GM21529 (cell line): ENCODE data around the gene SLC7A6.

Experiments
- ATAC-seq: cut with Tn5 transposase; IDR thresholded peaks from one replicate; pipeline ENCODE4 v1.9.1; 2021; ENCODE audit not compliant: unreplicated experiment

Gene SLC7A6

DNA sequence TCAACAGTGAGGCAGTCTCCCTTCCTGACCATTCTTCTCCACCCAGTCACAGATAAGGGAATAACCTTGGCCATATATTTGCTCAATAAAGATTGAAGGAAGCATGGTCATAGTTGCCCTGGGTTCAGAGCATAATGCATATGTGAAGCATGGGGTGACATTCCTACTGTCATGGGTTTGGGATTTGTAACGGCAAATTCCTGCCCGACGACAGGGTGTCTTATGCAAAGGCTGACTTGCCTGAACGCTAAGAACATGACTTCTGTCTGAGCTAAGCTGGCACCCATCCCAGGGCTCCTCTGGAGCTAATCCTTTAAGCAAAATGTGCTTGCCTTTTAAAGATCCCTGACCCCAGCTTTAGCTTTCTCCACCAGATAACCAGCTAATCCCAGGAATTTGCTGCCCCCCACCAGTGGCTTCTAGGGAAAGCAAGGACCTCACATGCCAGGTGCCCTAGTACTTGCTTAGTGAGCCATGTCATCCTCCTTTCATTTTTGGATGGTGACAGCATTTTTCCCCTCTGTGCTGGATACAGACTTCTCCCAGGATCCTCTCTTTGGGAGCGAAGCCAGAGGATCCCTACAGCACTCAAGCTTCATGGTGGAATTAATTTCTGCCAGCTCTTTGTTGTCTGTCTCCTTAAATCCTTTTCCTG, 34.7 kb downstream of the SLC7A6 start:
- no peak for ATAC-seq

DNA sequence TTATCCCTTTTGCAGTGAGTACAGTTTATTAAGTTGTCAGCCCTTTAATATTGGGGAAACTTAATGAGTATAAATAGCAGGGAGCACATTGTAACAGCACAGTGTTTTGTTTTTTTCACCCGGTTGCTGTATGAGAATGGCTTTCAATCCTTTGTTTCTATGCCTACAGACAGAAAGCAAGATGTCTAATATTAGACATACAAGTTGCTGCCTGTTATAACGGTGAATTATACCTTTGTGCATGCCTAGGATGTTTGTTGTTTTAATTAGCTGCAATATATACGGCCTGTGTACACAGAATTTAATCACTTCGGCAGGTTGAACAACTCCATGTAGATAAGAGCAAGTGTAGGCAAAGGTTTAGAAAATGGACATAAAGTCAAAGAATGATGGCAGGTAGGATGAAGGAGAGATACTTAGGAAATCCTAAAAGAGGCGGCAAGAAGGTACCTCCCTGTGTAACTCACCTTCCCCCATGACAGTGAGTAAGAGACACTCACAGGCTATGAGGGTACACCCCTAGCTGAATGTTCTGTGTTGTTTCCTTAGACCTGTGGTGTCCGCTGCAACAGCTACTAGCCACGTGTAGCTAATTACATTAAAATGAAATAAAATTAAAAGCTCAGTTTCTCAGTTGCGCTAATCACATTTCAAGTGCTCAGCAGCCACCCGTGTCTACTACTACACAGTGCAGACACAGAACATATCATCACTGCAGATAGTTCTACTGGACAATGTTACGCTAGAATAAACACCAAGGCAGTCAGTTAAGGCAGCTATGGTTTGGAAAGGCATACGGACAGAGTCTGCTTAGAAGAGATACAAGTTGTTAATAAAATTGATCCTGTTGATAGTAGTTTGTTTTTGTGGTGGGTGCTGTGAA, 35.5 kb downstream of the SLC7A6 start:
- no peak for ATAC-seq

DNA sequence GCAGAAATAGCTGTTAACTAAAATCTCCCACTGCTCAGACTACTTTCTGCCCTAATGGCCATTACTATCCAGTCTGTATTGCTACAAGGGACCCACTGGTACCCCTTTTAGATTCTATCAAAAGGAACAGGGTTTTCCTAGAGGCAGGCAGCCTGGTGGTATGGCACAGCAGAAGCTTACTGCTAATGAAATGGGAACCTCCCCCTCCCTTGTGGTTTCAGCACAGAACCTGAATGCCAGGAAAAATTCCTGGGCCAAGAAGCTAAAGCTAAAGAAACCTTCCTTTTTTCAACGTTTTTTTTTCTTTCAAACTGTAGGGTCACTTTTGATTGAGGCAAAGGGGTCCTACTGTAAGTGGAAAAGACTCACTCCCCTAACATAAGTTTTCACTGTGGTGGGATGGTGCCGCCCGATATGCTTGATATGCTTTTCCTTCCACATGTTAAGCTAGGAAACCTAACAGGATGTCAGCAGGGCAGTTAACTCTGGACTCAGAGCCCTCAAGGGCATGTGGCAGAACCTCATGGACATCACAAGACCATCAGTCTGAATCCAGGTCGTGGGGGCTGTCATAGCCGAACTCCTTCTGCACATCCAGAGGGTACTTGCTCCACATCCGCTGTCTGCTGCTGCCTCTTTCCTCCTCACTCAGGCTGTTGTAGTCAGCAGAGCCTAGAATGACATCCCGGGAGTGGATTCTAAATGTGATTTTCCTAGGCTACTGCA, 36.6 kb downstream of the SLC7A6 start:
- ATAC-seq, result no peak

DNA sequence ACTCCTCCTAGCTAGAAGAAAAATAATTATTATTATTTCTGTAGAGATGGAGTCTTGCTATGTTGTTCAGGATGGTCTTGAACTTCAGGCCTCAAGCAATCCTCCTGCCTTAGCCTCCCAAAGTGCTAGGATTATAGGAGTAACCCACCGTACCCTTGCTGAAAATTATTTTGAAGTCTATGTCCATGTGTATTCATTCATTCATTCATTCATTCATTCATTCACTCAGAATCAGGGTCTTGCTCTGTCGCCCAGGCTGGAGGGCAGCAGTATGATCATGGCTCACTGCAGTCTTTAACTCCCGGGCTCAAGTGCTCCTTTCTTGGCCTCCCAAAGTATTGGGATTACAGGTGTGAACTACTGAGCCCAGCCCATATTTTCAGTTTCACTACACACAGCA, 42.3 kb downstream of the SLC7A6 start:
- no peak for ATAC-seq

DNA sequence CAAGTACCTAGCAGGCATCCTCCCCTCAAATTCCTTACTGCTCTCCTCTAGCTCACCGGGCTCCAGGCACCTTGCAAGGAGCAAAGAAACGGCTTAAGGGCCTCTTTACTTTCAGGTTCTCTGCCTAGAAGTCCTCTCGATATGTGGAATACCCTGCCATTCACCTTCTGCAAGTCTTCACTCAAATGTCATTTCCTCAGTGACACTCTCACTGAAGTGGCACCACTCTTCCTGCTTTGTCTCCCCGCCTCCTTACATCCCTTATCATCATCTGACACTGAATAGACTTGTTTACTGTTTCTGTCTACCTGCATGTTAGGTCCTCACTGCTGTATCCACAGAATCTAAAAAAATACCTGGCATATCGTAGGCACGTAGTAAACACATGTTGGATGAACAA, 45.5 kb downstream of the SLC7A6 start:
- ATAC-seq, result no peak

DNA sequence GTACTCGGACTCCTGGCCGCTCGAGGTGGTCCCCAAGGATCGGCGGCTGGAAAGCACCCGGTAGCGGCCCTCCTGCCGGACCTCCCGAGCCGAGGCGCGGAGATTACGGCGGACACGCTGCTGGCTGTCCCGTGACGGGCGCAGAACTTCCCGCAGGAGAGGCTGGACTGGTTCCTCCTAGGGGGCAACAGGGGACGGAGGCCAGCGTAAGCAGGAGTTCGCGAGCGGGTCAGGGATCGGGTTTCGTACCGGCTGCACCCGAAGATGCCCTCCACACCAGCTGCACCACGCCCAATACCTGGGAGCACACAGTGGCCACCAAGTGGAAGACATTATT, 46.1 kb downstream of the SLC7A6 start:
- ATAC-seq, result peak; percentile 21

DNA sequence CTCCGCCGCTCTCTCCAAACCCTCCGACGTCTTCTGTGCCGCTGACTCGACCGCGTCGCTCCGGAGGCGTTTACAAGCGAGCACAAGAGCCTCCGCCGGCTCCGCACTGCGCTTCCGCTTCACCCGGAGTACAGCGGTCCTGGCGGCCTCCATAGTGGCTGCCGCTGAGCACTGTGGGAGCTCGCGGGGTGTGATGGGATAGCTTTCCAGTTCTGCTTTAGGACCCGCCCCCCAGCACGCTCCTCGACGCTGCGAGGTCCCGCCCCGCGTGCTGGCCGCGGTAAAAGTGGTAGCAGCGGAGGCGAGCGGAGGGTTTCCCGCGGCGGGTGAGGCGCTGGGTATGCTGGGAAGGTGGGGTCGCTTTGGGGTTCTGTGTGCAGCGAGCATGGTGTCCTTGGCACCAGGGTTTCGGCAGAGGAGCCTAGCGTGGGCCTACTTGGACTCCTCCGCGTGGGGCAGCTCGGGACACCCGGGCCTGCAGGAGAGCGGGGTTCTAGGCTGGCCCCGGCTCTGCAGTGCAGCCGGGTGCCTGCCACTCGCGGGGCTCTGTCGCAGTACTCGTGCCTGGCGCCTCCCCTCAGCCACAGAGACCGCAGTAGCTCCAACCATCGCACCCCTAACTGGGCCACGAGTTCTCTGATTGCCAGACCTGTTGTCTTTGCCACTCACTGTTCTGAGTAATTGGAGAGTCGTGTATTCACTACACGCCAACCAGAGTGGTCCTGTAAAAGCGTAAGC, 46.6 kb downstream of the SLC7A6 start, which contains the start of the genes PRMT7 and SLC7A6OS:
TSS of gene PRMT7 (plus strand) at position 246 of the 738 bp plus-strand sequence. CDS start 4,961 bp downstream, outside the sequence.
TSS of gene SLC7A6OS (minus strand) at position 173 of the 738 bp plus-strand sequence. CDS start at position 153, 20 bp downstream.
- ATAC-seq, result peak; percentile 98

DNA sequence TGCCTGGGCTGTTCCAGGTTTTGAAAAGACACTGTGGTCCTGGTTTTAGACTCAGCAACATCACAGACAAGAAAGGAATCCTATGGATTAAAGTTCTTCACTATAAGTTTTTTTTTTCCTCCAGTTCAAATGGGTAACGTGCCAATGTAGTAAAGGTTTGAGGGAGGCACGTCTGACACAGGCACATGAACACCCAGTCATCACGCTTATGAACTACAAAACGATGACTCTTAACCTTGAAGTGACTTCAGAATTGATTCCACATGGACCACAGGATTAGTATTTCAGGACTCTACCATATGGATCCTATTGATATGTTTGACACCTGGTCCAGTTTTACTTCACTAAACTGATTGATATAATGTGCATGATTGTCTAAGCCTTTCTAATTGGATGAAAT, 48.8 kb downstream of the SLC7A6 start:
- ATAC-seq, result no peak

DNA sequence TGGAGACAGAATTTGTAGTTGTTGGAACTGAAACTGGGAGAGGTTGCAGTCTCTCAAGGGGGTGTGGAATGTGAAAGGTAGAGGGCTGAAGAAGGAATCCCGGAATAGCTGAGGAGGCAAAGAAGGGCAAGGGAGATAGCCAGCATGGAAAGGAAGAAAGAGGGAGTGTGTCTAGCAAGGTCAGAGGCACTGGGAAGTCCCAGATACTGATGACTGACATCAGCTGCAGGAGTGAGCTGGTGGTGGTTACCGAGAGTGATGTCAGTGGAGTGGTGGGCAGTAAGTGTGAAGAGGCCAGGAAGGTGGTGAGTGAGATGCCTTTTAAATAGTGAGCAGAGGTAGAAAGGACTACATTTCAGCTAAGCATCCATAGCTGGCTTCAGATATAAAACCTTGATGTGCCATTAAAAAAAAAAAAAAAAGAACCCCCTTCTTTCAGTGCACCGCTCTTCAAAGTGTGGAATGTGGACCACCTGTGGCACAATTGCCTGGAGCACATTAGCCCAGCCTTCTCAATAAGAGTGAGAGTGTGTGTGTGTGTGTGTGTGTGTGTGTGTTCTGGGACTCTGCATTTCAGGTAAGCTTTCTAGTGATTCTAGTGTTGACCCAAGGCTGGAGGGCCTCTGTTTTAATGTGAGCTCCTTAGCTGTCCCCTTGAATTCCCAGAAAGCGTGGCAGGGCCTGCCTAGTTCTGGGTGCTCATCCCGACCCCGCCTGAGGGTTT, 55.0 kb downstream of the SLC7A6 start:
- ATAC-seq, result no peak

DNA sequence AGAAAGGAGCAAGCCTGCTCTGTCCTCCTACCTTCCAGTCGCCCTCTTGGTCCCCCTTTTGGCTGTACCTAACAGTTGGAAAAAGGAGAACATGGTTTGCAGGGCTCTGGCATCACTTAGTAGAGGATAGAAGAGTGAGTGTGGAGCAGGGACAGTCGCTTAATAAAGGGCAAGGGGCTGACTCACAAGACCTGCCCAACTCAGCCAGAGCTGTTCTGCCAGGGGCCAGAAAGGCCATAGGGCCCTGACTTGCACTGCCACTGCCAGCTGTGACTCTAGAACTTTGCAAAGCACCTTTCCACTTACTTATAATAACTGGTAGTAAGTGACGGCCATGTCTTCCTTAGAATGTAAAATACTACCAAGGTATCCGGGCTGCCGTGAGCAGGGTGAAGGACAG, 60.0 kb downstream of the SLC7A6 start:
- ATAC-seq, result no peak

DNA sequence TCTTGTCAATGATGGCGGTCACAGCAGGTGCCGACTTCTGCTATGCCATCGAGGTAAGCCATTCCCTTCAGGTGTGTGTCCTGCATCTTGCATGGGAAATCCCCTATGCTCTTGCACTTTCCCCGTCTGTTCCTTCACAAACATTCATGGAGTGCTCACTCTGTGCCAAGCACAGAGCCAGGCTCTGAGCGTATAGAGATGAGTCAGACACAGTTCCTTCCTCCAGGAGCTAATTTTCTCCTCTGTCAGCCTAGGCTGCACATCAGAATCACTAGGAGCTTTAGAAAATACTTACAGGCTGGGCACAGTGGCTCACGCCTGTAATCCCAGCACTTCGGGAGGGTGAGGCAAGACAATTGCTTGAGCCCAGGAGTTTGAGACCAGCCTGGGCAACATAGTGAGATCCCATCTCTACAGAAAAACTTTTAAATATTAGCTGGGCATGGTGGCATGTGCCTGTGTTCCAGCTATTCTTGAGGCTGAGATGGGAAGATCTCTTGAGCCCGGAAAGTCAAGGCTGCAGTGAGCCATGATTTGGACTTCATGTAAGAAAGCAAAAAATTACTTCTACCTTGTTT, 60.5 kb downstream of the SLC7A6 start:
- ATAC-seq, result no peak

DNA sequence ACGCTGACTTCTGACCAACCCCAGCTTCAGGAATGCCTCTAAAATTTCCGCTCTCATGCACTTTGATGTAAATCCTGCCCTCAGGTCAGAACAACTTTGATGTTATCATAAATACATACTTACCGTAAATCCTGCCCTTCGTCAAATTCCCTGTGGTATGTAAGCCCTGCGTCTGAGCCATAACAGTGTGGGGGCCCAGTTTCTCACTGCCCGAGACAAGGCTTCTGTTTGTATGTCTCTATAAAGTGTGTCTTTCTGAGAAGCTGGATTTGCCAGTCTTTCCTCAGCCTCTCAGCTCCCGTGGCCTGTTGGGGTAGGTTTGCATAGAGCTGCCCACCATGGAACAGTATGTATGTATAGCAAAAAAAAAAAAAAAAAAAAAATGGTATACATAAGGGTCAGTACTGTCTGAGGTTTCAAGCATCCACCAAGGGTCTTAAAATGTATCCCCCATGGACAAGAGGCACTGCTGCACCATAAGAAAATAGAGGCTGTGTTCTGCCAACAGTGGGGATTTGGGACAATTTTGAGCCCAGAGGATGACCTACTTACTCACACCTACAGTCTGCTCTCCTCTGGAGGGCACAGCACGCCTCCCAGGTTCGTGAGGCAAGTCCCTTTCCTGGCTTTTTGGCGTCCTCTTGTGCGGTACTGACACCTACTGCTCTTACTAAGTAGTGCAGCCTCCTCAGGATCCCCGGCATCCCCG, 64.0 kb downstream of the SLC7A6 start:
- ATAC-seq, result peak; percentile 72

DNA sequence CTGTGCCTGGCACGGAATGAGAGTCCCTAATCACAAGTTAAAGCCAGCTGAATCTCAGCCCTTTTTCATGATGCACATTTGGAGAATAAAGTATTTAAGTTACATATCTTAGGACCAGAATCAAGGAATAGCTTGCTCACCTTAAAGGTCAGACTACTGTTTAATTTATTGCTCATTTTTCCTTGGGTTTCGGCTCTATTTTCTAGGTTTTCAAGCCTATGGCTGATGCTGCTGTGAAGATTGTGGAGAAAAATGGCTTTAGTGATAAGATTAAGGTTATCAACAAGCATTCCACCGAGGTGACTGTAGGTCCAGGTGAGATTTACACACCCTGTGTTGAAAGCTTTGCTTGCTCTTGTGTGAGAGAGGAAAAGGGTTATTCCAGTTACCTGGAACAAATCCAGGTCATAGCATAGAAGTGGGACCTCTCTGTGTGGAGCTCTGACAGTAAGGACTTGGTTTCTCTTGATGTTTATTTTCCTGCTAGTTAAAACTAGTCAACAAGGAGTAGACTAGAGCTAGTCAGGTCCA, 64.6 kb downstream of the SLC7A6 start:
- no peak for ATAC-seq

DNA sequence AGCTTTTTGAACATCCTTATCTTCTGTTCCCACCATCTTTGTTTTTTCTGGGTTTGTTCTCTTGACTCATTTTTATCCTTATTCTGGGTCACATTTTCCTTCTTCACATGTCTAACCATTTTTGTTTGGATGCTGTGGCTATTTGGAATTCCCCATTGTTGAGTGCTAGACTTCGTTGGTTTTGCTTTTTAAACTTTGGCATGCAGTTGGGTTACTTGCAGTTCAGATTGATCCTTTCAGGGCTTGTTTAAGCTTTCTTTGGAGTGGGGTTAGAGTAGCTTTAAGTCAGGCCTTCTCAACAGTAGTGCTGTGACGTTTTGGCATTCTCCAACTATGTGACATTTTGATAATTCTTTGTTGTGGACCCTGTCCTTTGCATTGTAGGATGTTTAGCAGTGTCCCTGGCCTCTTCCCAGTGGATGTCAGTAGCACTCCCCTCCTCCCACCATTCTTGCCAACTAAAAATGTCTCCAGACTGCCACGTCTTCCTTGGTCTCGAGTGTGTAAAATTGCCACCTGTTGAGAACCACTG, 67.6 kb downstream of the SLC7A6 start:
- no peak for ATAC-seq

DNA sequence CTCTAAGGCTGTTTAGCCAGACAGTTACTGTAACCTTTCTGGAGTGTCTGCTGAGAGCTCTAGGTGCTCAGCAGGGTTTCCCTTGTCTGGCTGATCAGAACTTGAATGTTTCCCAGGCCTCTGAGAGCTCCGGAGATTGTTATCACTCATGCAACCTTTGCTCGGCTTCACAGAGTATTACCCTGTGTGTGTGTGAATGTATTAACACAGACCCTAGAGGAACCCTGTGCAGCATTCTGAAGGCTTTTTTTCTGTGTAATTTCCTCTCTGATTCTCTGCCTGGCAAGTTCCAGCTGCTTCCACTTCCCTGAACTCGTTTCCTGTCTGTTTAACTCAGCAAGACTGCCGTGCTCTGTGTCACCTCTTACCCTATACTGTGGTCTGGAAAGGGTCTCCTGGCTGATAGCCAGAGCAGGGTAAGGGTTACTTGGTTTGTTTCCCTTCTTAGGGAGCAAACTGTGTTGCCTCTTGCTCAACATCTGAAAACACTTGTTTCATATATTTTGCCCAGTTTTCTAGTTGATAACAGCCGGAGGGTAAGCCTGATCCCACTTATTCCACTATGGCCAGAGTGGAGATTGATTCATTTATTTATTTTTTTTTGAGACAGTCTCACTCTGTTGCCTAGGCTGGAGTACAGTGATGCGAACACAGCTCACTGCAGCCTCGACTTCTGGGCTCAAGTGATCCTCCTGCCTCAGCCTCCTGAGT, 68.2 kb downstream of the SLC7A6 start:
- ATAC-seq, result no peak

DNA sequence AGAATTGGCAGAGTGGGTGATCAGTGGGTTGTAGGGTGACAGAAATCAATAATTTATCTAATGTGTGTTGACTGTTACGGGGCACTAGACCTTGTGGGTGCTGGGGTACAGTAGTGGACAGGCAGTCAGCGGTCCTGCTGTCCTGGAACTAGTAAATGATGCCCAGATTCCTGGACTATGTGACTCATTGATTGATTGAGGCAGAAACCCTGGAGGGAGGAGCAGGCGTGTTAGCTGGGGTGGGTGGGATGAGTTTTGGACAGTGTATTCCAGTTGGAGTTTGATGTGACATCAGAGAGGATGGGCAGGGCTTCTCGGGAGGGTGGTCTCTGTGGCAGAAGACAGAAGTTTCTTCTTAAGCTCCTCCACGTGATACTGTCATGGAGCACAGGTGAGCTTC, 70.8 kb downstream of the SLC7A6 start:
- no peak for ATAC-seq

DNA sequence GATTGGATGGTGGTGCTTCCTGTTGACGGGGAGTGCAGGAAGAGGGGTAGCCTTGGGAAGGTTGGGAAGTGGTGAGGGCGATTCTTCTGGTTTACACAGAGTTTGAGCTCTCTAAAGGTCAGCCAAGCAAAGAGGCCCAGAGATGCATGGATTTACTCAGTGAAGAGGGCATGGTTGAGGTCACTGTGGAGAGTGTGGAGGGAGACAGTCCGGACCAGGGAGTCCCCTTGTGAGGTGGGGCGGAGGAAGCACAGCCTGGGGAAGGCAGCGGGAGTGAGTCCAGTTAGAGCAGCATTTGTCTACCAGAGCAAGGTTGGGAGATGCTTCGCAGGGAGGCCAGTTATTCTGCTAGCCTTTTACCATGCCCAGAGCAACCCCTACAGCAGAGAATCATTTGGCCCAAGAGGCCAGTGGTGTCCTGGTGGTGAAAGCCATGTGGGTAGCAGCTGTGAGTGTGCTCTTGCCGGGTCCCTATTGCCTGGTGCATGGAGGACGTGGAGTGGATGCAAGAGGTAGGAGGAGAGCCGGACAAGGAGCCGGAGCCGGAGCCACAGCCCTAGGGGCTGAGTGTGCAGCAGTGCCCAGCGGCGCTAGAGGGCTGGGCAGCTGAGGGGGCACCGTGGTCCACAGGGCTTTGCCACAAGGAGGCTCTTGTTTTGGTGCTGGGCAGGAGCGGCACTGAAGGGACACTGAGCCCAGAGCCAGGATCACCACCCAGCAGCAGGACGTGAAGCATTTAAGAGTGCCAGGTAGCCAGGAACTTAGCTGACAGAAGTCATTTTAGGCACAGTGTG, 74.2 kb downstream of the SLC7A6 start:
- ATAC-seq, result no peak
